OCI-LY1 (cell line): ENCODE results near the gene GJC2.

Experiments
- H2AFZ ChIP-seq: fragments of 200-600 bp; sonication (generic), shearing (Covaris generic); 2 replicates; pipeline ENCODE4 v1.6.0; 2014; ENCODE audit warnings: antibody characterized with exemption, mild to moderate bottlenecking, low read length
- H3F3A ChIP-seq: fragments of 200-600 bp; sonication (generic), shearing (Covaris generic); 2 replicates; pipeline ENCODE4 v1.6.0; 2014; ENCODE audit warnings: mild to moderate bottlenecking, antibody characterized with exemption, low read length, moderate library complexity; ENCODE audit not compliant: insufficient read depth
- H3K27ac ChIP-seq: fragments of 200-600 bp; sonication (generic); 2 replicates; pipeline ENCODE4 v1.5.1; 2014; ENCODE audit warnings: low read length, mixed run types, mild to moderate bottlenecking, low read depth; ENCODE audit not compliant: poor library complexity, severe bottlenecking
- H3K27me3 ChIP-seq: fragments of 200-600 bp; sonication (generic); 2 replicates; pipeline ENCODE4 v1.6.0; 2014; ENCODE audit warnings: antibody characterized with exemption, mild to moderate bottlenecking, low read length, moderate library complexity; ENCODE audit not compliant: insufficient read depth
- H3K36me3 ChIP-seq: fragments of 200-600 bp; sonication (generic); 2 replicates; pipeline ENCODE4 v1.6.1; 2014; ENCODE audit warnings: mild to moderate bottlenecking, antibody characterized with exemption, low read length, moderate library complexity, mixed read lengths; ENCODE audit not compliant: insufficient read depth
- H3K4me1 ChIP-seq: fragments of 200-600 bp; sonication (generic); 2 replicates; pipeline ENCODE4 v1.5.1; 2014; ENCODE audit warnings: mild to moderate bottlenecking, low read length, moderate library complexity; ENCODE audit not compliant: insufficient read depth, severe bottlenecking
- H3K4me2 ChIP-seq: fragments of 200-600 bp; sonication (generic), shearing (Covaris generic); 2 replicates; pipeline ENCODE4 v1.6.1; 2014; ENCODE audit warnings: low read length
- H3K4me3 ChIP-seq: fragments of 200-600 bp; sonication (generic); 2 replicates; pipeline ENCODE4 v1.5.1; 2014; ENCODE audit warnings: low read length, low read depth, mild to moderate bottlenecking, mixed read lengths; ENCODE audit not compliant: poor library complexity, severe bottlenecking
- H3K79me2 ChIP-seq: fragments of 200-600 bp; shearing (Covaris generic); 2 replicates; pipeline ENCODE4 v1.6.1; 2016; ENCODE audit warnings: mixed run types, low read length, mixed read lengths; ENCODE audit not compliant: insufficient read depth
- H3K9ac ChIP-seq: fragments of 200-600 bp; sonication (generic), shearing (Covaris generic); 2 replicates; pipeline ENCODE4 v1.6.1; 2014; ENCODE audit warnings: mild to moderate bottlenecking, low read length, mixed read lengths
- H3K9me2 ChIP-seq: fragments of 200-600 bp; sonication (generic), shearing (Covaris generic); 2 replicates; pipeline ENCODE4 v1.6.1; 2014; ENCODE audit warnings: low read depth, mild to moderate bottlenecking, low read length, mixed read lengths
- H3K9me3 ChIP-seq: fragments of 200-600 bp; shearing (Covaris generic); 2 replicates; pipeline ENCODE4 v1.6.1; 2014; ENCODE audit warnings: low read length, mixed read lengths
- H4K20me1 ChIP-seq: fragments of 200-600 bp; sonication (generic), shearing (Covaris generic); 2 replicates; pipeline ENCODE4 v1.6.0; 2016; ENCODE audit warnings: mild to moderate bottlenecking, low read length; ENCODE audit not compliant: insufficient read depth
- CTCF ChIP-seq: fragments of 200-600 bp; sonication (generic), shearing (Covaris generic); IDR thresholded peaks from 2 replicates; pipeline ENCODE4 v1.5.1; 2017; ENCODE audit warnings: mild to moderate bottlenecking, antibody characterized with exemption, low read length, moderate library complexity, mixed read lengths
- EZH2 ChIP-seq: fragments of 200-600 bp; sonication (generic), shearing (Covaris generic); IDR thresholded peaks from 2 replicates; pipeline ENCODE4 v1.8.0; 2017; ENCODE audit warnings: borderline replicate concordance, mixed run types, mild to moderate bottlenecking, antibody characterized with exemption, low read length, moderate library complexity, mixed read lengths

GJC2 gene

GRCh38 chr1:228107636-228108035, 42.1 kb upstream of the GJC2 start:
- peak overlapping the region; percentile 100 for H3K4me3 ChIP-seq
- H3K36me3 ChIP-seq = peaks cover 31% of the 10 kb centered on the region; the same call in 1 of the 2 replicates
- H3K27ac ChIP-seq = no peak overlapping the region
- H2AFZ ChIP-seq = no peak overlapping the region
- H4K20me1 ChIP-seq = no peaks in the 10 kb centered on the region
- H3K9me3 ChIP-seq = no peaks in the 10 kb centered on the region
- peaks cover 37% of the 10 kb centered on the region for H3K4me1 ChIP-seq
- H3K79me2 ChIP-seq = peaks cover 8% of the 10 kb centered on the region
- no peaks in the 10 kb centered on the region for H3K9me2 ChIP-seq
- no peaks in the 10 kb centered on the region for H3K27me3 ChIP-seq
- peak overlapping the region; percentile 100 for H3K4me2 ChIP-seq
- no peaks in the 10 kb centered on the region for H3F3A ChIP-seq
- no peak for TF ChIP-seq EZH2
- TF ChIP-seq CTCF = no peak
- H3K9ac ChIP-seq = peak overlapping the region; percentile 98; the same call in 1 of the 2 replicates

GRCh38 chr1:228108055-228108690, 41.6 kb upstream of the GJC2 start:
- no peak overlapping the region for H3K27ac ChIP-seq

GRCh38 chr1:228108742-228109072, 41.0 kb upstream of the GJC2 start:
- no peak overlapping the region for H2AFZ ChIP-seq
- no peaks in the 10 kb centered on the region for H3F3A ChIP-seq
- peak overlapping the region; percentile 98 for H3K9ac ChIP-seq
- no peaks in the 10 kb centered on the region for H3K9me3 ChIP-seq
- H3K9me2 ChIP-seq = no peaks in the 10 kb centered on the region
- H4K20me1 ChIP-seq = no peaks in the 10 kb centered on the region
- H3K27me3 ChIP-seq = no peaks in the 10 kb centered on the region
- H3K79me2 ChIP-seq = peaks cover 8% of the 10 kb centered on the region
- H3K4me2 ChIP-seq = peak overlapping the region; percentile 100
- H3K27ac ChIP-seq = peak overlapping the region; percentile 45
- TF ChIP-seq EZH2 (no peak), CTCF (no peak)
- H3K4me1 ChIP-seq = peaks cover 34% of the 10 kb centered on the region
- peak overlapping the region; percentile 100 for H3K4me3 ChIP-seq
- peaks cover 31% of the 10 kb centered on the region; the same call in 1 of the 2 replicates for H3K36me3 ChIP-seq

More at GRCh38 chr1:228108055-228108690, 41.6 kb upstream of the GJC2 start:
- Histone ChIP-seq H2AFZ (no peak overlapping the region), H3K36me3 (peaks cover 31% of the 10 kb centered on the region; the same call in 1 of the 2 replicates), H3F3A (no peaks in the 10 kb centered on the region), H4K20me1 (no peaks in the 10 kb centered on the region), H3K4me2 (peak overlapping the region; percentile 100), H3K9me2 (no peaks in the 10 kb centered on the region), H3K79me2 (peaks cover 8% of the 10 kb centered on the region), H3K4me3 (peak overlapping the region; percentile 100), H3K9me3 (no peaks in the 10 kb centered on the region), H3K9ac (peak overlapping the region; percentile 98), H3K4me1 (peaks cover 37% of the 10 kb centered on the region), H3K27me3 (no peaks in the 10 kb centered on the region)
- no peak for TF ChIP-seq EZH2
